GM12878 (cell line): ENCODE measurements around the gene PKP4. TPM values are rescaled to one million over a fixed set of nuclear protein-coding genes. Genes with fewer than 3 reads are reported as not detected.
"Not testable (repeated sequence)": the region's sequence is repeated elsewhere in the genome, so short reads cannot be mapped to it uniquely, and the experiment has no call there.

Experiments
- ATAC-seq: fragments of 200-7000 bp; cut with Tn5 transposase; 3 replicates; pipeline ENCODE4 v1.9.1; 2020; ENCODE audit warnings: mild to moderate bottlenecking, moderate library complexity
- BruUV-seq: library from RNA; stranded (reverse); fragments of 400-500 nt; replicated peaks from 2 replicates; lab custom pipeline; 2021; lab: Mats Ljungman, UMichigan
- CTCF ChIA-PET: fragments of 300-600 bp; sonication (Branson Sonifier 250); formaldehyde crosslinking; extraction: SDS; loops from one replicate; lab custom pipeline; 2021; ENCODE audit warnings: inconsistent platforms; lab: Yijun Ruan, JAX
- POLR2A ChIA-PET: fragments of 350-600 bp; formaldehyde crosslinking; extraction: SDS; loops from one replicate; lab custom pipeline; 2021; ENCODE audit warnings: inconsistent platforms; lab: Charles Lee
- RAD21 ChIA-PET: fragments of 300-600 bp; sonication (Branson Sonifier 250); formaldehyde crosslinking; loops from one replicate; lab custom pipeline; 2023; ENCODE audit warnings: antibody characterized with exemption; ENCODE audit not compliant: unreplicated experiment; lab: Charles Lee
- SMC1A ChIA-PET: fragments of 300-600 bp; sonication (Branson Sonifier 250); formaldehyde crosslinking; loops from one replicate; lab custom pipeline; 2023; ENCODE audit not compliant: unreplicated experiment, uncharacterized antibody; lab: Charles Lee
- DNase-seq: peaks from one replicate; pipeline ENCODE4 v3.0.0-alpha.2; 2011; ENCODE audit warnings: low read depth, low spot score
- FAIRE-seq: peaks from 3 replicates; lab custom pipeline; 2011; peaks lifted over from hg19 to GRCh38; lab: Jason Lieb, UNC
- H2AFZ ChIP-seq: 2 replicates; pipeline ENCODE4 v1.6.0; 2011; ENCODE audit warnings: low read depth, low read length, control low read depth; ENCODE audit not compliant: control insufficient read depth
- H3K27ac ChIP-seq: 2 replicates; pipeline ENCODE4 v1.5.1; 2011; ENCODE audit warnings: control low read depth; ENCODE audit not compliant: control insufficient read depth, insufficient read depth
- H3K27me3 ChIP-seq, 2 experiments: replicated peaks in 1 of 2; 2 replicates each; pipeline versions ENCODE4 v1.6.0 to v1.6.1; 2011; ENCODE audit warnings: low read length in 1 of 2; ENCODE audit not compliant: control insufficient read depth in 2 of 2, insufficient read depth in 2 of 2
- H3K36me3 ChIP-seq, 2 experiments: 2 replicates each; pipeline ENCODE4 v1.5.1; 2011; ENCODE audit warnings: low read length in 1 of 2; ENCODE audit not compliant: control insufficient read depth in 2 of 2, insufficient read depth in 2 of 2
- H3K4me1 ChIP-seq: 2 replicates; pipeline ENCODE4 v1.6.1; 2011; ENCODE audit warnings: mild to moderate bottlenecking, low read length, moderate library complexity, mixed read lengths; ENCODE audit not compliant: control insufficient read depth, insufficient read depth
- H3K4me2 ChIP-seq: 2 replicates; pipeline ENCODE4 v1.6.0; 2011; ENCODE audit warnings: control low read depth; ENCODE audit not compliant: control insufficient read depth, insufficient read depth
- H3K4me3 ChIP-seq: fragments of 200-600 bp; sonication (generic); 2 replicates; pipeline ENCODE4 v1.5.1; 2016
- H3K79me2 ChIP-seq: 2 replicates; pipeline ENCODE4 v1.6.0; 2011; ENCODE audit warnings: low read length; ENCODE audit not compliant: control insufficient read depth, insufficient read depth
- H3K9ac ChIP-seq: 2 replicates; pipeline ENCODE4 v1.8.0; 2011; ENCODE audit warnings: low read length, control low read depth, mixed read lengths; ENCODE audit not compliant: control insufficient read depth, insufficient read depth
- H3K9me3 ChIP-seq: replicated peaks from 3 replicates; pipeline ENCODE4 v1.5.1; 2011; ENCODE audit warnings: mild to moderate bottlenecking, low read length; ENCODE audit not compliant: control insufficient read depth, insufficient read depth
- H4K20me1 ChIP-seq: 2 replicates; pipeline ENCODE4 v1.6.0; 2011; ENCODE audit not compliant: control insufficient read depth, insufficient read depth
- BACH1 ChIP-seq: fragments of 450-650 bp; IDR thresholded peaks from 2 replicates; pipeline ENCODE4 v1.6.1; 2017; ENCODE audit warnings: mild to moderate bottlenecking, borderline replicate concordance
- BCL3 ChIP-seq: IDR thresholded peaks from 2 replicates; pipeline ENCODE4 v1.6.1; 2011; ENCODE audit warnings: borderline replicate concordance, low read depth, mild to moderate bottlenecking, moderate library complexity, low read length; ENCODE audit not compliant: insufficient read depth, poor library complexity, severe bottlenecking
- ESRRA ChIP-seq: IDR thresholded peaks from 2 replicates; pipeline ENCODE4 v1.6.1; 2012; ENCODE audit warnings: mild to moderate bottlenecking, low read length, improper control_type of control experiment
- PML ChIP-seq: IDR thresholded peaks from 2 replicates; pipeline ENCODE4 v1.6.1; 2012; ENCODE audit warnings: low read length, inconsistent platforms
- RAD21 ChIP-seq: IDR thresholded peaks from 2 replicates; pipeline ENCODE4 v1.6.1; 2011; ENCODE audit warnings: mild to moderate bottlenecking, low read depth, low read length, moderate library complexity; ENCODE audit not compliant: insufficient read depth
- SMAD5 ChIP-seq: IDR thresholded peaks from 2 replicates; pipeline ENCODE4 v1.6.1; 2016; ENCODE audit warnings: antibody characterized with exemption, low read depth
- SUPT20H ChIP-seq: IDR thresholded peaks from 2 replicates; pipeline ENCODE4 v1.6.1; 2011; ENCODE audit warnings: low read depth, mild to moderate bottlenecking, low read length, moderate library complexity, borderline replicate concordance; ENCODE audit not compliant: control insufficient read depth
- TAF1 ChIP-seq: IDR thresholded peaks from 2 replicates; pipeline ENCODE4 v1.6.1; 2011; ENCODE audit warnings: mild to moderate bottlenecking, low read depth, low read length, borderline replicate concordance
- TCF12 ChIP-seq: IDR thresholded peaks from 2 replicates; pipeline ENCODE4 v1.6.1; 2011; ENCODE audit warnings: low read depth, mild to moderate bottlenecking, low read length
- WRNIP1 ChIP-seq: IDR thresholded peaks from 2 replicates; pipeline ENCODE4 v1.6.1; 2011; ENCODE audit warnings: low read depth, low read length, improper control_type of control experiment, borderline replicate concordance
- ZNF207 ChIP-seq: fragments of 450-650 bp; IDR thresholded peaks from 2 replicates; pipeline ENCODE4 v1.6.1; 2014; ENCODE audit warnings: antibody characterized with exemption, mild to moderate bottlenecking, borderline replicate concordance
- ZSCAN29 ChIP-seq: fragments of 450-650 bp; IDR thresholded peaks from 2 replicates; pipeline ENCODE4 v1.6.1; 2017; ENCODE audit warnings: mild to moderate bottlenecking, moderate library complexity
- WGBS: methylation state at CpG from one replicate; pipeline ENCODE4 v1.1.6; 2016; ENCODE audit warnings: low lambda C conversion rate; ENCODE audit not compliant: insufficient replicate concordance, insufficient coverage; ENCODE audit errors: missing lambda C conversion rate; 5-methylcytosine and 5-hydroxymethylcytosine counted together
- in situ Hi-C: fragments of 300-500 bp; cut with MboI; formaldehyde crosslinking; loops from 9 replicates; pipeline ENCODE4 v1.14.3; 2018; ENCODE audit warnings: mixed read lengths
- intact Hi-C: fragments of 100-400 bp; cut with micrococcal nuclease; formaldehyde crosslinking; loops from one replicate; pipeline ENCODE4 v1.14.2; 2022; ENCODE audit not compliant: unreplicated experiment
- polyA plus RNA-seq, 11 experiments: library from polyadenylated mRNA; depleted of rRNA in 4 of 11; unstranded in 6 of 11; stranded (reverse) in 5 of 11; fragments of >200 nt; fragmentation: Nextera tagmentation in 4 of 11; fragmentation: Illumina TruSeq in 1 of 11; extraction: Ambion mirVana in 4 of 11; extraction: Trizol in 1 of 11; gene quantifications; 1 replicate in 1 of 11; 2 replicates in 10 of 11; pipeline versions ENCODE4 v1.2.1 to v1.2.3, GENCODE V29; 2011 to 2016; ENCODE audit warnings: inconsistent platforms in 2 of 11, missing spikeins in 2 of 11, low read depth in 1 of 11
- total RNA-seq, 4 experiments: library from RNA; depleted of rRNA in 3 of 4; stranded (reverse); fragments of >200 nt in 3 of 4; fragmentation: Illumina TruSeq in 1 of 4; extraction: Trizol in 1 of 4; gene quantifications; 2 replicates each; pipeline versions ENCODE4 v1.2.1 to v1.2.3, GENCODE V29; 2013 to 2021

PKP4 gene
- total and polyA plus RNA-seq, 10 of the 15 experiments (the other 5 are each of a cell fraction or from before 2014, with no cell fraction given): 4.8 to 35.8 (median 17.7) TPM

GRCh38 chr2:158467248-158467647 is 10.5 kb downstream of the PKP4 start:
- DNase-seq: no peak
- ChIA-PET POLR2A (no interaction called here), RAD21 (no interaction called here), CTCF (interaction anchor here (1.1 to 5.9 kb wide), 3 partner anchors 8 to 31 kb away, joined by 4 to 24 read pairs (median 5); no protein-coding TSS in a partner anchor), SMC1A (no interaction called here)
- no peaks in the 10 kb centered on the region for H3K4me1 ChIP-seq
- H2AFZ ChIP-seq: no peak overlapping the region
- WGBS: 99% methylated on average over 4 of the region's 4 CpGs
- no TSS peak for BruUV-seq
- no peaks in the 10 kb centered on the region for H4K20me1 ChIP-seq
- no peak overlapping the region for H3K27ac ChIP-seq
- ATAC-seq: no peak
- in situ Hi-C loops: no loop called here
- H3K4me3 ChIP-seq: no peak overlapping the region
- H3K79me2 ChIP-seq: no peaks in the 10 kb centered on the region
- H3K9ac ChIP-seq: no peak overlapping the region
- TF ChIP-seq ZNF207: no peak
- TF ChIP-seq SUPT20H: no peak
- TF ChIP-seq PML: no peak
- TF ChIP-seq SMAD5: no peak
- no peak for TF ChIP-seq RAD21
- no peak for TF ChIP-seq TAF1
- TF ChIP-seq WRNIP1: no peak
- TF ChIP-seq ZSCAN29: no peak
- no peak for TF ChIP-seq TCF12
- no peak for TF ChIP-seq ESRRA
- no peak for TF ChIP-seq BACH1
- TF ChIP-seq BCL3: no peak
- H3K27me3 ChIP-seq: no peaks in the 10 kb centered on the region
- no peak for FAIRE-seq
- no peak overlapping the region for H3K4me2 ChIP-seq
- H3K9me3 ChIP-seq: no peaks in the 10 kb centered on the region
- no peaks in the 10 kb centered on the region for H3K36me3 ChIP-seq
- intact Hi-C loops: no loop called here

GRCh38 chr2:158472829-158473228 is 16.1 kb downstream of the PKP4 start:
- H2AFZ ChIP-seq, H3K4me2 ChIP-seq, SMC1A ChIA-PET, H3K4me3 ChIP-seq, ATAC-seq, in situ Hi-C loops, RAD21 ChIA-PET, H3K9ac ChIP-seq, H3K27ac ChIP-seq, POLR2A ChIA-PET, H3K9me3 ChIP-seq, H3K4me1 ChIP-seq, H3K79me2 ChIP-seq, BruUV-seq, FAIRE-seq, H3K36me3 ChIP-seq, H3K27me3 ChIP-seq, intact Hi-C loops, DNase-seq, H4K20me1 ChIP-seq: not testable (repeated sequence)
- CTCF ChIA-PET: interaction anchor here (0.6 to 5.4 kb wide), 2 partner anchors 9 to 271 kb away, joined by 3 to 24 read pairs; no protein-coding TSS in a partner anchor
- 94% methylated on average over 3 of the region's 3 CpGs for WGBS
